HepG2 (cell line): ENCODE data around the gene TSNAXIP1. TPM values are rescaled to one million over a fixed set of nuclear protein-coding genes. Genes with fewer than 3 reads are reported as not detected.

Experiments used
- FOXK2 ChIP-seq: fragments of 450-650 bp; IDR thresholded peaks from 2 replicates; pipeline ENCODE4 v1.6.1; 2016
- FOXO1 ChIP-seq: sonication (generic); formaldehyde crosslinking; IDR thresholded peaks from 2 replicates; pipeline ENCODE4 v1.4.0; 2020; ENCODE audit warnings: missing genetic modification reagents
- HCFC1 ChIP-seq: fragments of 150-350 bp; IDR thresholded peaks from 2 replicates; pipeline ENCODE4 v1.6.1; 2014; ENCODE audit warnings: low read depth, low read length
- HMGXB4 ChIP-seq, 2 experiments: sonication (generic) in 1 of 2; formaldehyde crosslinking in 1 of 2; IDR thresholded peaks; 2 replicates each; pipeline versions ENCODE4 v1.4.0 to v1.6.1; 2018 to 2020; ENCODE audit warnings: missing genetic modification reagents in 2 of 2, borderline replicate concordance in 1 of 2, low read depth in 1 of 2, mild to moderate bottlenecking in 1 of 2, missing biosample characterization in 1 of 2
- IKZF5 ChIP-seq: IDR thresholded peaks from 2 replicates; pipeline ENCODE4 v1.6.1; 2018; ENCODE audit warnings: missing genetic modification reagents, mild to moderate bottlenecking, missing compliant biosample characterization
- MEF2D ChIP-seq: sonication (generic); formaldehyde crosslinking; IDR thresholded peaks from 2 replicates; pipeline ENCODE4 v1.5.1; 2020; ENCODE audit warnings: mild to moderate bottlenecking, missing genetic modification reagents
- MYPOP ChIP-seq: sonication (generic); formaldehyde crosslinking; IDR thresholded peaks from 2 replicates; pipeline ENCODE4 v1.8.1; 2023; ENCODE audit warnings: mild to moderate bottlenecking, moderate library complexity, missing genetic modification reagents
- NFRKB ChIP-seq: fragments of 450-650 bp; IDR thresholded peaks from 2 replicates; pipeline ENCODE4 v1.6.1; 2017
- NR2F2 ChIP-seq: IDR thresholded peaks from 2 replicates; pipeline ENCODE4 v1.6.1; 2012; ENCODE audit warnings: low read depth, inconsistent platforms, borderline replicate concordance
- RCOR2 ChIP-seq: IDR thresholded peaks from 2 replicates; pipeline ENCODE4 v1.6.1; 2016; ENCODE audit warnings: missing biosample characterization, missing genetic modification reagents
- RERE ChIP-seq: IDR thresholded peaks from 2 replicates; pipeline ENCODE4 v1.6.1; 2016; ENCODE audit warnings: low read depth, missing genetic modification reagents, missing compliant biosample characterization
- TEF ChIP-seq: sonication (generic); formaldehyde crosslinking; IDR thresholded peaks from 2 replicates; pipeline ENCODE4 v1.5.0; 2020; ENCODE audit warnings: missing genetic modification reagents
- TFAP4 ChIP-seq: sonication (generic); IDR thresholded peaks from 2 replicates; pipeline ENCODE4 v1.6.1; 2016; ENCODE audit warnings: low read depth, borderline replicate concordance
- ZKSCAN5 ChIP-seq: sonication (generic); formaldehyde crosslinking; IDR thresholded peaks from 2 replicates; pipeline ENCODE4 v1.5.1; 2020; ENCODE audit warnings: mild to moderate bottlenecking, missing genetic modification reagents
- ZMAT5 ChIP-seq: sonication (generic); formaldehyde crosslinking; IDR thresholded peaks from 2 replicates; pipeline ENCODE4 v1.5.0; 2020; ENCODE audit warnings: mild to moderate bottlenecking, low read depth, missing genetic modification reagents, borderline replicate concordance
- ZNF256 ChIP-seq: sonication (generic); formaldehyde crosslinking; conservative IDR thresholded peaks from 2 replicates; pipeline ENCODE4 v1.4.0; 2020; ENCODE audit warnings: missing genetic modification reagents
- ZNF660 ChIP-seq: sonication (generic); formaldehyde crosslinking; IDR thresholded peaks from 2 replicates; pipeline ENCODE4 v1.5.1; 2020; ENCODE audit warnings: mild to moderate bottlenecking, low read depth, missing genetic modification reagents, borderline replicate concordance
- ZNF674 ChIP-seq: sonication (generic); formaldehyde crosslinking; IDR thresholded peaks from 2 replicates; pipeline ENCODE4 v1.5.0; 2020; ENCODE audit warnings: low read depth, mild to moderate bottlenecking, missing genetic modification reagents
- polyA plus RNA-seq, 8 experiments: library from polyadenylated mRNA; depleted of rRNA in 3 of 8; stranded (reverse) in 7 of 8; unstranded in 1 of 8; fragments of >200 nt; fragmentation: Illumina TruSeq in 4 of 8; extraction: Trizol in 4 of 8; gene quantifications; 2 replicates each; pipeline versions ENCODE4 v1.2.1 to v1.2.3, GENCODE V29; 2011 to 2016; ENCODE audit warnings: low read depth in 4 of 8, missing spikeins in 1 of 8, mixed read lengths in 1 of 8; ENCODE audit not compliant: insufficient read depth in 1 of 8
- total RNA-seq, 5 experiments: library from RNA; depleted of rRNA; stranded (reverse); fragments of >200 nt; fragmentation: Illumina TruSeq; extraction: Trizol; gene quantifications; 2 replicates each; pipeline ENCODE4 v1.2.3, GENCODE V29; 2016; ENCODE audit warnings: low read depth in 1 of 5

Gene TSNAXIP1
- total and polyA plus RNA-seq, 2 of the 13 experiments (the other 11 are each of a cell fraction or from before 2014, with no cell fraction given): 0.37 to 0.86 TPM

GRCh38 chr16:67856927-67857546, 50.3 kb downstream of the TSNAXIP1 start (continued):
- TF ChIP-seq ZMAT5 (CRISPR knock-in tag) (no peak), FOXK2 (no peak), HCFC1 (no peak), RCOR2 (CRISPR knock-in tag) (no peak), ZNF256 (CRISPR knock-in tag) (no peak), ZNF674 (CRISPR knock-in tag) (no peak), RERE (no peak), TFAP4 (no peak), IKZF5 (CRISPR knock-in tag) (no peak), NFRKB (no peak), TEF (no peak), MYPOP (CRISPR knock-in tag) (no peak), ZKSCAN5 (CRISPR knock-in tag) (no peak), HMGXB4 (CRISPR knock-in tag; IDR thresholded peaks at IDR 0.05; ENCODE audit: borderline replicate concordance in 1 of 2, low read depth in 1 of 2) (0 out of 4 replicates have a peak, but pooled peaks of 1 of the 2 experiments have one; percentile 23), FOXO1 (CRISPR knock-in tag) (0 out of 2 replicates have a peak, but pooled peaks have one; percentile 25), MEF2D (CRISPR knock-in tag) (no peak), ZNF660 (CRISPR knock-in tag) (no peak), NR2F2 (no peak; the same call in 1 of the 2 replicates)
